Natural killer cell (primary cell): ENCODE data around the gene PEX5L. TPM values are rescaled to one million over a fixed set of nuclear protein-coding genes. Genes with fewer than 3 reads are reported as not detected.

Experiments
- ATAC-seq, 3 donors: fragments of 150-1000 bp in 2 of 3; fragments of 200-7000 bp in 1 of 3; cut with Tn5 transposase; 1 replicate in 1 of 3; 2 replicates in 2 of 3; pipeline ENCODE4 v1.10.0; 2021; ENCODE audit warnings: mild to moderate bottlenecking in 2 of 3, moderate library complexity in 2 of 3
- DNase-seq, 2 donors: peaks; one replicate each; pipeline versions ENCODE4 v3.0.0 to v3.0.0-alpha.2; 2013 to 2021; ENCODE audit warnings: mixed read lengths in 1 of 2
- H3K27ac ChIP-seq: one replicate; pipeline ENCODE4 v1.5.1; 2013; ENCODE audit warnings: mild to moderate bottlenecking, low read length
- H3K27me3 ChIP-seq: one replicate; pipeline ENCODE4 v1.6.1; 2013; ENCODE audit warnings: low read length; ENCODE audit not compliant: control insufficient read depth, insufficient read depth
- H3K36me3 ChIP-seq: one replicate; pipeline ENCODE4 v1.6.1; 2013; ENCODE audit warnings: low read length; ENCODE audit not compliant: control insufficient read depth, insufficient read depth
- H3K4me1 ChIP-seq: one replicate; pipeline ENCODE4 v1.6.1; 2013; ENCODE audit warnings: low read length; ENCODE audit not compliant: control insufficient read depth, insufficient read depth
- H3K4me3 ChIP-seq: one replicate; pipeline ENCODE4 v1.5.1; 2013; ENCODE audit warnings: low read length
- H3K9me3 ChIP-seq: one replicate; pipeline ENCODE4 v1.6.1; 2013; ENCODE audit warnings: low read length; ENCODE audit not compliant: control insufficient read depth, insufficient read depth
- H3K27ac Mint-ChIP-seq, 2 donors: one replicate each; pipeline ENCODE4 v1.8.0; 2022; ENCODE audit warnings: mild to moderate bottlenecking in 2 of 2, mixed read lengths in 2 of 2, moderate library complexity in 1 of 2
- H3K27me3 Mint-ChIP-seq, 2 donors: one replicate each; pipeline ENCODE4 v1.8.0; 2022; ENCODE audit warnings: low read depth in 2 of 2, mixed read lengths in 2 of 2
- H3K36me3 Mint-ChIP-seq: one replicate; pipeline ENCODE4 v1.8.0; 2022; ENCODE audit warnings: mixed read lengths
- H3K4me1 Mint-ChIP-seq, 2 donors: one replicate each; pipeline ENCODE4 v1.8.0; 2022; ENCODE audit warnings: mixed read lengths in 2 of 2
- H3K4me3 Mint-ChIP-seq: one replicate; pipeline ENCODE4 v1.8.0; 2022; ENCODE audit warnings: mild to moderate bottlenecking, moderate library complexity, mixed read lengths
- H3K9me3 Mint-ChIP-seq, 2 donors: one replicate each; pipeline ENCODE4 v1.8.0; 2022; ENCODE audit warnings: mixed read lengths in 2 of 2
- CTCF ChIP-seq: fragments of 200-600 bp; IDR thresholded peaks from one replicate; pipeline ENCODE4 v1.8.0; 2022; ENCODE audit warnings: antibody characterized with exemption
- WGBS: methylation state at CpG from one replicate; pipeline ENCODE4 v1.1.7; 2013; ENCODE audit warnings: missing lambda C conversion rate; ENCODE audit not compliant: insufficient coverage; 5-methylcytosine and 5-hydroxymethylcytosine counted together
- intact Hi-C: fragments of 100-400 bp; cut with micrococcal nuclease; formaldehyde crosslinking; loops from one replicate; pipeline ENCODE4 v1.14.2; 2022
- total RNA-seq, 4 donors: library from RNA; stranded (reverse); fragments of 120-200 nt in 1 of 4; gene quantifications; one replicate each; pipeline versions ENCODE4 v1.2.3 to v1.2.4, GENCODE V29; 2013 to 2022

Gene PEX5L, protein sequence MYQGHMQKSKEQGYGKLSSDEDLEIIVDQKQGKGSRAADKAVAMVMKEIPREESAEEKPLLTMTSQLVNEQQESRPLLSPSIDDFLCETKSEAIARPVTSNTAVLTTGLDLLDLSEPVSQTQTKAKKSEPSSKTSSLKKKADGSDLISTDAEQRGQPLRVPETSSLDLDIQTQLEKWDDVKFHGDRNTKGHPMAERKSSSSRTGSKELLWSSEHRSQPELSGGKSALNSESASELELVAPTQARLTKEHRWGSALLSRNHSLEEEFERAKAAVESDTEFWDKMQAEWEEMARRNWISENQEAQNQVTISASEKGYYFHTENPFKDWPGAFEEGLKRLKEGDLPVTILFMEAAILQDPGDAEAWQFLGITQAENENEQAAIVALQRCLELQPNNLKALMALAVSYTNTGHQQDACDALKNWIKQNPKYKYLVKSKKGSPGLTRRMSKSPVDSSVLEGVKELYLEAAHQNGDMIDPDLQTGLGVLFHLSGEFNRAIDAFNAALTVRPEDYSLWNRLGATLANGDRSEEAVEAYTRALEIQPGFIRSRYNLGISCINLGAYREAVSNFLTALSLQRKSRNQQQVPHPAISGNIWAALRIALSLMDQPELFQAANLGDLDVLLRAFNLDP
- total RNA-seq = not detected
- total RNA-seq (2013) = not detected

- intact Hi-C loops = no loop called here
- ATAC-seq (no peak), DNase-seq (peak in 1 of 2 donors; percentile 14)
- no peak for TF ChIP-seq CTCF
- Histone ChIP-seq H3K36me3 (no peaks in the 10 kb centered on the region), H3K27ac (no peak within 1 kb of the TSS), H3K9me3 (no peaks in the 10 kb centered on the region), H3K27me3 (peaks cover 21% of the 10 kb centered on the region), H3K4me1 (peaks cover 7% of the 10 kb centered on the region), H3K4me3 (no peak within 1 kb of the TSS)
- Mint-ChIP-seq H3K4me1 (peaks cover 0 to 5% of the 10 kb centered on the region in 2 donors), H3K9me3 (peaks cover 0 to 6% of the 10 kb centered on the region in 2 donors), H3K4me3 (peak within 1 kb of the TSS; percentile 42), H3K27me3 (peaks cover 37 to 49% of the 10 kb centered on the region in 2 donors), H3K27ac (no peak within 1 kb of the TSS), H3K36me3 (peaks cover 7% of the 10 kb centered on the region)
- 3% methylated on average over 96 of the region's 96 CpGs for WGBS
Observed at GRCh38 chr3:180036671-180037455, at the start of gene PEX5L. Gene PEX5L, minus strand, starts transcription at chr3:180036937. Its CDS starts 338 bp downstream, at chr3:180036599.

DNA sequence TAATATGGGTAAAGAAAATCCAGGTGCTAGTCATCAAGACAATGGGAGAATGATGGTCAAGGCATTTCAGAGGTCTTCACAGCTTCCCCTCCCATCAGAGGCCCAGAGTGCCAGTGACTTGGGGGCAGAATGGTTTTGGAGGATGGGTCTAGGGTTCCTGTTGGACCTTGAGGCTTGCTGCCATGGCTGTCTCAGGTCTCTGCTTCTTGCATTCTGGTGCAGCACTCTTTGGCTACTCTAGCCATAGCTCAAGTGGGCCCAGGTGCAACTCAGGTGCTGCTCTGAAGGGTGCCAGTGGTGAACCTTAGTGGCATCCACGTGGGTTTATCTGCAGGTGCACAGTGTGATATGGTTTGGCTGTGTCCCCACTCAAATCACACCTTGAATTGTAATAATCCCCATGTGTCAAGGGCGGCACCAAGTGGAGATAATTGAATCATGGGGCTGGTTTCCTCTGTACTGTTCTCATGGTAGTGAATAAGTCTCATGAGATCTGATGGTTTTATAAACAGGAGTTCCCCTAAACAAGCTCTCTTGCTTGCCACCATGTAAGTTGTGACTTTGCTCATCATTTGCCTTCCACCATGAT lies 48.5 kb upstream of the PEX5L start:
- no peaks in the 10 kb centered on the region for H3K4me1 Mint-ChIP-seq

GRCh38 chr3:180082699-180083098 lies 46.0 kb upstream of the PEX5L start:
- no peak overlapping the region for H3K27ac ChIP-seq
- H3K27ac Mint-ChIP-seq = no peak overlapping the region
- H3K4me3 ChIP-seq = no peak overlapping the region
- H3K4me1 ChIP-seq = no peaks in the 10 kb centered on the region
- TF ChIP-seq CTCF = no peak
- WGBS = no CpG with 5 or more reads among the region's 2 CpGs
- no peak for DNase-seq
- H3K4me1 Mint-ChIP-seq = no peaks in the 10 kb centered on the region
- no peaks in the 10 kb centered on the region for H3K36me3 ChIP-seq
- intact Hi-C loops = no loop called here
- H3K4me3 Mint-ChIP-seq = no peak overlapping the region
- H3K27me3 ChIP-seq = no peaks in the 10 kb centered on the region
- no peak for ATAC-seq
- H3K27me3 Mint-ChIP-seq = no peaks in the 10 kb centered on the region
- no peaks in the 10 kb centered on the region for H3K9me3 ChIP-seq
- H3K9me3 Mint-ChIP-seq = peaks cover 4 to 5% of the 10 kb centered on the region in 2 donors
- no peaks in the 10 kb centered on the region for H3K36me3 Mint-ChIP-seq

More for the DNA sequence above, 48.5 kb upstream of the PEX5L start:
- no peak for TF ChIP-seq CTCF
- intact Hi-C loops = no loop called here
- ATAC-seq (no peak), DNase-seq (no peak)
- Histone ChIP-seq H3K4me3 (no peak overlapping the region), H3K9me3 (no peaks in the 10 kb centered on the region), H3K4me1 (no peaks in the 10 kb centered on the region), H3K27me3 (no peaks in the 10 kb centered on the region), H3K36me3 (no peaks in the 10 kb centered on the region), H3K27ac (no peak overlapping the region)
- Mint-ChIP-seq H3K36me3 (no peaks in the 10 kb centered on the region), H3K9me3 (peaks cover 0 to 6% of the 10 kb centered on the region in 2 donors), H3K27me3 (no peaks in the 10 kb centered on the region), H3K27ac (no peak overlapping the region), H3K4me3 (no peak overlapping the region)
- WGBS = 56% methylated on average over 2 of the region's 2 CpGs
